HG02943 (cell line): ENCODE measurements around the gene LCA5.
"Not testable (repeated sequence)": the region's sequence is repeated elsewhere in the genome, so short reads cannot be mapped to it uniquely, and the experiment has no call there.

Experiments used
- ATAC-seq: cut with Tn5 transposase; IDR thresholded peaks from one replicate; pipeline ENCODE4 v1.9.1; 2021; ENCODE audit warnings: mild to moderate bottlenecking, low read depth, moderate library complexity; ENCODE audit not compliant: unreplicated experiment

LCA5 gene

DNA sequence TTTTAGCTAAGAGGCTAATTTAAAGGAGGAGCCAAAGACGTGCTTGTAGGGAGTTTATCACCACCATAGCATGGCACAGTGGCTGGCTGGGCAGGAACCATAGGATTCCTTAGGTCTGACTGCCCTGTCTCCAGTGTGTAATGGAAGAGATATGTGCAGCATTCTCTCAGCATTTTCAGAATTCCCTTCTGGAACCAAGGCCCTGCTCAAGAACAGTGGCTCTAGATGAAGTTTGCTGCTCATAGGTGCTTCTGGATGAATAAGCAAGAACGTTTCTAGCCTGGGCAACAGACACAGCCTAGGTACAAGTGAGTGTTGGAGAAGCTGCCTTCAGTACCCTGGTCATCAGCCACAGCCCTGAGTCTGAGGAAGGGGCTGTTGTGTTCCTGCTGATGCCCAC, 69.1 kb downstream of the LCA5 start:
- ATAC-seq = no peak

GRCh38 chr6:79467716-79468115, 69.5 kb downstream of the LCA5 start:
- no peak for ATAC-seq

GRCh38 chr6:79466207-79466834, 70.9 kb downstream of the LCA5 start:
- ATAC-seq = no peak

- no peak for ATAC-seq
Observed at GRCh38 chr6:79465381-79465780, 71.8 kb downstream of the LCA5 start.

- no peak for ATAC-seq
Observed at GRCh38 chr6:79463621-79464050, 73.6 kb downstream of the LCA5 start.

DNA sequence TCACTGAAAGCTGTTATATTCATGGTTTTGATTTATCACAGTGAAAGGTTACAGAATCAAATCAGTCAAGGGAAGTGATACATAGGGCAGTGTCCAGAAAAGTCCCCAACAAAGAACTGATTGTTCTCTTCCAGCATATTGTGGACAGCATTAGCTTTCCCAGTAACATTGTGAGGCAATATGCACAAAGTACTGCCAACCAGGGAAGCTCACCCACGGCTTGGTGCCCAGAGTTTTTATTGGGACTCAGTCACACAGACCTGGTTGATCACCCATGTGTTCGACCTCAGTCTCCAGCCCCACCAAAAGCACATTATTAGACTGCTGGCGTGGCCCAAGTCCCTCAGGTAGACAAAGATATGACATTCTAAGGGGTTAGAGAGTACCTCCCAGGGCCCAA, 76.0 kb downstream of the LCA5 start:
- ATAC-seq = no peak

DNA sequence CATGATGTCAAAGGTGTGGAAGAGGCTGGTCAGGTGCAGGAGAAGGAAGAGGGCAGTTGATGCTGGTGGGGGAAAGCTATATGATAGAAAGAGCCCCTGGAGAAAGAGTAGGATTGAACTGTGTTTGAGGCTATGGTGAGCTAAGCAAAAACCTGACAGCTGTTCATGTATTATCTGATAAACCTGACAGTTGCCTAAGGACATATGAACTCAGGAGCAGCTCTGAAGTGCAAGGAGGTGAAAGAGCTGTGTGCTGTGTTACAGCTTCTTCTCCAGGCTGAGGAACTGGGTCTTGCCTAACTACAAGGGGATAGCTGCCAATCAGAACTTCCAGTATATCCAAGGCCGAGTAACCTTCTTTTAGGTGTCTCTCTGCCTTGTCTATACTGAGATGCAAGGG, 81.8 kb downstream of the LCA5 start:
- no peak for ATAC-seq

GRCh38 chr6:79453558-79454042, 83.6 kb downstream of the LCA5 start:
- ATAC-seq = no peak

DNA sequence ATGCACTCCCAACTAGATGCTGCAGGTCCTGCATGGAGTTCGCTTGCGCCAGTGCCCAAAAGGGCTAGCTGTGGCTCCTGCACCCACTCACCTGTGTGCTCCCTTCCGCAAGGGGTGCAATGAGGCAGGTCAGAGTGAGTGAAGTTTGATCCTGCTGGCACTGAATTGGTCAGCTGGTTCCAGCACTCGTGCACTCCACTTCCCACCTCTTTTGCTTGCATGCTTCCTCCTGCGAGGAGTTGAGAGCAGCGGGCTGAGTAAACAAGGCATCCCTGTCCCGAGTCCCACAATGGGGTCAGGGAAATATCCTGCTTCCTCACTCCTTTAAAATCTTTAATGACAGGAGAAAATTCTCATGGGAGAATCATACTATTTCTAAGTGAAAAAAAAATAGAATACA, 86.2 kb downstream of the LCA5 start:
- ATAC-seq = no peak

DNA sequence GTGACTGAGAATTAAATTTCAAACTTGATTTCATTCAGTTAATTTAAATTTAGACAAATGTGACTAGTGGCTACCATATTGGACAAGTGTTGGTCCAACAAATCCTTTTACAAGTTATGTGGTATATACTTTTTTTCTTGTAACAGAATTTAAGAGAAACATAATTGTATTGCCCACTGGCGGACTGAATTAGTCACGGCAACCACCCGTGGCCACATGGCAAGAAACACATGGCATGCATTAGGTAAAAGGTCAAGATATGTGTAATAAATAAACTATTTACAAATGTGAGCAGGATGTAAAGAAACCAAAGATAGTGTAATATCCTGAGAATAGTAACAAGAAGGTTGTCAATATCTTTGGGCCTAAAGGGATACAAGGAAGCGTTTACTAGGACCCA, 91.2 kb downstream of the LCA5 start:
- no peak for ATAC-seq

DNA sequence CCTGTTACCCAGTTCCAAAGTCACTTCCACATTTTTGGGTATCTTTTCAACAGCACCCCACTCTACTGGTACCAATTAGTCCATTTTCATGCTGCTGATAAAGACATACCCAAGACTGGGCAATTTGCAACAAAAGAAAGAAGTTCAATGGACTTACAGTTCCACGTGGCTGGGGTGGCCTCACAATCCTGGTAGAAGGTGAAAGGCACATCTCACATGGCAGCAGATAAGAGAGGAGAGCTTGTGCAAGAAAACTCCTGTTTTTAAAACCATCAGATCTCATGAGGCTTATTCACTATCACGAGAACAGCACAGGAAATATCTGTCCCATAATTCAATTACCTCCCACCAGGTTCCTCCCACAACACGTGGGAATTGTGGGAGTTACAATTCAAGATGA, 93.4 kb downstream of the LCA5 start:
- ATAC-seq = not testable (repeated sequence)

- ATAC-seq = no peak
Observed at GRCh38 chr6:79441192-79441591, 96.0 kb downstream of the LCA5 start.

GRCh38 chr6:79440598-79440997, 96.6 kb downstream of the LCA5 start:
- ATAC-seq = no peak

- no peak for ATAC-seq
Observed at GRCh38 chr6:79438030-79438429, 99.2 kb downstream of the LCA5 start.

GRCh38 chr6:79436241-79436640, 101.0 kb downstream of the LCA5 start:
- ATAC-seq = no peak

- ATAC-seq = no peak
Observed at GRCh38 chr6:79435746-79436145, 101.5 kb downstream of the LCA5 start.
